H9 (cell line): ENCODE results near the gene ABCB11. TPM values are rescaled to one million over a fixed set of nuclear protein-coding genes. Genes with fewer than 3 reads are reported as not detected.

ENCODE experiments used
- DNase-seq: peaks from one replicate; pipeline ENCODE4 v3.0.0-alpha.2; 2017
- H2AFZ ChIP-seq: one replicate; pipeline ENCODE4 v1.6.1; 2013; ENCODE audit warnings: mild to moderate bottlenecking, low read length, control low read depth, moderate library complexity
- H2AK5ac ChIP-seq: 2 replicates; pipeline ENCODE4 v1.6.1; 2013; ENCODE audit warnings: low read length, control low read depth, mixed read lengths; ENCODE audit not compliant: insufficient read length
- H2BK120ac ChIP-seq: one replicate; pipeline ENCODE4 v1.6.1; 2013; ENCODE audit warnings: low read depth, mild to moderate bottlenecking, low read length, control low read depth, inconsistent platforms; ENCODE audit not compliant: poor library complexity, severe bottlenecking
- H2BK12ac ChIP-seq: 2 replicates; pipeline ENCODE4 v1.6.1; 2013; ENCODE audit warnings: low read length, control low read depth, mixed read lengths, low read depth; ENCODE audit not compliant: insufficient read length
- H2BK15ac ChIP-seq: 2 replicates; pipeline ENCODE4 v1.6.1; 2013; ENCODE audit warnings: low read depth, low read length, control low read depth
- H2BK20ac ChIP-seq: one replicate; pipeline ENCODE4 v1.6.1; 2013; ENCODE audit warnings: low read depth, mild to moderate bottlenecking, low read length, control low read depth, inconsistent platforms; ENCODE audit not compliant: poor library complexity, severe bottlenecking
- H2BK5ac ChIP-seq: 2 replicates; pipeline ENCODE4 v1.6.1; 2013; ENCODE audit warnings: low read length, control low read depth, mixed read lengths; ENCODE audit not compliant: insufficient read length
- H3K14ac ChIP-seq: 2 replicates; pipeline ENCODE4 v1.6.1; 2013; ENCODE audit warnings: low read length, control low read depth; ENCODE audit not compliant: insufficient read depth
- H3K18ac ChIP-seq: 2 replicates; pipeline ENCODE4 v1.6.1; 2013; ENCODE audit warnings: low read depth, mild to moderate bottlenecking, mixed read lengths, low read length, control low read depth; ENCODE audit not compliant: insufficient read length
- H3K23ac ChIP-seq: 2 replicates; pipeline ENCODE4 v1.6.1; 2013; ENCODE audit warnings: low read length, control low read depth, mixed read lengths, low read depth; ENCODE audit not compliant: insufficient read length
- H3K23me2 ChIP-seq: 2 replicates; pipeline ENCODE4 v1.6.1; 2013; ENCODE audit warnings: low read depth, mild to moderate bottlenecking, mixed read lengths, low read length, control low read depth; ENCODE audit not compliant: insufficient read length, poor library complexity, severe bottlenecking
- H3K27ac ChIP-seq: 2 replicates; pipeline ENCODE4 v1.5.1; 2013; ENCODE audit warnings: low read length, control low read depth, mixed read lengths, low read depth; ENCODE audit not compliant: insufficient read length
- H3K27me3 ChIP-seq: 2 replicates; pipeline ENCODE4 v1.6.1; 2013; ENCODE audit warnings: low read length, control low read depth, inconsistent platforms; ENCODE audit not compliant: insufficient read depth
- H3K4ac ChIP-seq: 2 replicates; pipeline ENCODE4 v1.6.1; 2013; ENCODE audit warnings: low read depth, mild to moderate bottlenecking, control low read depth, inconsistent platforms, low read length, moderate library complexity
- H3K4me1 ChIP-seq: 2 replicates; pipeline ENCODE4 v1.6.1; 2013; ENCODE audit warnings: low read length, control low read depth, inconsistent platforms; ENCODE audit not compliant: insufficient read depth
- H3K4me2 ChIP-seq: 2 replicates; pipeline ENCODE4 v1.6.1; 2013; ENCODE audit warnings: low read length, control low read depth, mixed read lengths; ENCODE audit not compliant: insufficient read length, insufficient read depth
- H3K56ac ChIP-seq: 2 replicates; pipeline ENCODE4 v1.6.1; 2013; ENCODE audit warnings: low read depth, mild to moderate bottlenecking, mixed read lengths, low read length, control low read depth; ENCODE audit not compliant: insufficient read length
- H3K79me1 ChIP-seq: 2 replicates; pipeline ENCODE4 v1.6.1; 2013; ENCODE audit warnings: low read depth, mild to moderate bottlenecking, moderate library complexity, low read length, control low read depth, inconsistent platforms; ENCODE audit not compliant: insufficient read depth, poor library complexity, severe bottlenecking
- H3K79me2 ChIP-seq: 2 replicates; pipeline ENCODE4 v1.6.1; 2013; ENCODE audit warnings: low read length, control low read depth, inconsistent platforms; ENCODE audit not compliant: insufficient read depth
- H3K9ac ChIP-seq: 2 replicates; pipeline ENCODE4 v1.6.1; 2013; ENCODE audit warnings: low read length, control low read depth, mixed read lengths; ENCODE audit not compliant: insufficient read length; ENCODE audit errors: extremely low read depth
- H3K9me3 ChIP-seq: one replicate; pipeline ENCODE4 v1.6.1; 2013; ENCODE audit warnings: low read depth, low read length, inconsistent platforms; ENCODE audit not compliant: control insufficient read depth
- H3T11ph ChIP-seq: one replicate; pipeline ENCODE4 v1.6.1; 2013; ENCODE audit warnings: mild to moderate bottlenecking, low read length, control low read depth, inconsistent platforms
- H4K20me1 ChIP-seq: one replicate; pipeline ENCODE4 v1.6.1; 2013; ENCODE audit not compliant: control insufficient read depth, insufficient read length, insufficient read depth
- H4K5ac ChIP-seq: 2 replicates; pipeline ENCODE4 v1.6.1; 2013; ENCODE audit warnings: low read depth, mild to moderate bottlenecking, mixed read lengths, low read length, control low read depth; ENCODE audit not compliant: insufficient read length
- H4K8ac ChIP-seq: replicated peaks from 2 replicates; pipeline ENCODE4 v1.6.1; 2013; ENCODE audit warnings: low read length, control low read depth, mixed read lengths, low read depth; ENCODE audit not compliant: insufficient read length
- H4K91ac ChIP-seq: 2 replicates; pipeline ENCODE4 v1.6.1; 2013; ENCODE audit warnings: low read depth, mild to moderate bottlenecking, moderate library complexity, mixed read lengths, low read length, control low read depth; ENCODE audit not compliant: insufficient read length
- H3K27ac Mint-ChIP-seq, 3 experiments: 2 replicates in 2 of 3; 3 replicates in 1 of 3; pipeline ENCODE4 v1.8.0; 2020 to 2021; ENCODE audit warnings: mixed read lengths in 3 of 3, mild to moderate bottlenecking in 1 of 3, moderate library complexity in 1 of 3
- H3K27me3 Mint-ChIP-seq: 2 replicates; pipeline ENCODE4 v1.8.0; 2021; ENCODE audit warnings: low read depth, mild to moderate bottlenecking, moderate library complexity, mixed read lengths
- H3K36me3 Mint-ChIP-seq, 3 experiments: 2 replicates in 2 of 3; 3 replicates in 1 of 3; pipeline ENCODE4 v1.8.0; 2020 to 2021; ENCODE audit warnings: low read depth in 3 of 3, mixed read lengths in 3 of 3; ENCODE audit not compliant: insufficient read depth in 1 of 3
- H3K4me1 Mint-ChIP-seq, 2 experiments: 2 replicates each; pipeline ENCODE4 v1.8.0; 2020; ENCODE audit warnings: mixed read lengths in 2 of 2
- H3K4me3 Mint-ChIP-seq, 2 experiments: 2 replicates in 1 of 2; 3 replicates in 1 of 2; pipeline ENCODE4 v1.8.0; 2020 to 2021; ENCODE audit warnings: mild to moderate bottlenecking in 2 of 2, mixed read lengths in 2 of 2, moderate library complexity in 1 of 2
- H3K9me3 Mint-ChIP-seq, 2 experiments: 2 replicates in 1 of 2; 3 replicates in 1 of 2; pipeline ENCODE4 v1.8.0; 2020; ENCODE audit warnings: mild to moderate bottlenecking in 2 of 2, mixed read lengths in 2 of 2, moderate library complexity in 1 of 2
- WGBS: extraction: QIAGEN DNeasy Blood & Tissue Kit; methylation state at CpG from one replicate; pipeline ENCODE4 v1.1.7; 2013; ENCODE audit warnings: missing lambda C conversion rate, low lambda C conversion rate, mixed read lengths; ENCODE audit not compliant: insufficient read length; ENCODE audit errors: extremely low coverage; 5-methylcytosine and 5-hydroxymethylcytosine counted together
- total RNA-seq: library from RNA; stranded (reverse); gene quantifications from 2 replicates; pipeline ENCODE4 v1.2.1, GENCODE V29; 2021
- TF ChIP-seq, protein P1 (sequence below): fragments of 200-600 bp; sonication (generic); conservative IDR thresholded peaks from 3 replicates; pipeline ENCODE4 v1.8.0; 2021; ENCODE audit warnings: antibody characterized with exemption, mild to moderate bottlenecking

The ABCB11 gene
- total RNA-seq, 1 experiment from 2014 or later, result not detected

DNA sequence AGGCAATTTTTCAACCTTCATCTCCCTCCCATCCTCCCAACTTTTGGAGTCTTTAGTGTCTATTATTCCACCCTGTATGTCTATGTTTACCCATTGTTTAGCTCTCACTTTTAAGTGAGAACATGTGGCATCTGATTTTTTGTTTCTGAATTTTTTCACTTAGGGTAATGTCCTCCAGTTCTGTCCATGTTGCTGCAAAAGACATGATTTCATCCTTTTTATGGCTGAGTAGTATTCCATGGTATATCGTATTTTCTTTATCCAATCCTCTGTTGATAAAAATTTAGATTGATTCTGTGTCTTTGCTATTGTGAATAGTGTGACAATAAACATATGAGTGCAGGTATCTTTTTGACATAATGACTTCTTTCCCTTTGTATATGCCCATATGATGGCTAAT is 81.8 kb downstream of the ABCB11 start:
- H3K9me3 Mint-ChIP-seq, result peaks cover 13% of the 10 kb centered on the region in 2 experiments
- Histone ChIP-seq H2AFZ (no peak overlapping the region), H2BK20ac (no peak overlapping the region), H3K79me2 (no peaks in the 10 kb centered on the region), H3K23ac (no peak overlapping the region), H3K4me2 (no peak overlapping the region), H3K9ac (no peak overlapping the region), H3K9me3 (no peaks in the 10 kb centered on the region), H2AK5ac (no peak overlapping the region), H2BK120ac (no peak overlapping the region), H3K56ac (no peak overlapping the region), H4K91ac (no peak overlapping the region), H3K4me1 (no peaks in the 10 kb centered on the region), H3K79me1 (no peaks in the 10 kb centered on the region), H3K18ac (no peak overlapping the region), H4K8ac (no peak overlapping the region), H2BK15ac (no peak overlapping the region), H3K23me2 (no peaks in the 10 kb centered on the region), H2BK12ac (no peak overlapping the region), H3K27me3 (no peaks in the 10 kb centered on the region), H4K20me1 (no peaks in the 10 kb centered on the region), H3K27ac (no peak overlapping the region), H3K4ac (no peak overlapping the region), H4K5ac (no peak overlapping the region), H2BK5ac (no peak overlapping the region), H3K14ac (no peak overlapping the region), H3T11ph (no peak overlapping the region)
- TF ChIP-seq, protein P1, sequence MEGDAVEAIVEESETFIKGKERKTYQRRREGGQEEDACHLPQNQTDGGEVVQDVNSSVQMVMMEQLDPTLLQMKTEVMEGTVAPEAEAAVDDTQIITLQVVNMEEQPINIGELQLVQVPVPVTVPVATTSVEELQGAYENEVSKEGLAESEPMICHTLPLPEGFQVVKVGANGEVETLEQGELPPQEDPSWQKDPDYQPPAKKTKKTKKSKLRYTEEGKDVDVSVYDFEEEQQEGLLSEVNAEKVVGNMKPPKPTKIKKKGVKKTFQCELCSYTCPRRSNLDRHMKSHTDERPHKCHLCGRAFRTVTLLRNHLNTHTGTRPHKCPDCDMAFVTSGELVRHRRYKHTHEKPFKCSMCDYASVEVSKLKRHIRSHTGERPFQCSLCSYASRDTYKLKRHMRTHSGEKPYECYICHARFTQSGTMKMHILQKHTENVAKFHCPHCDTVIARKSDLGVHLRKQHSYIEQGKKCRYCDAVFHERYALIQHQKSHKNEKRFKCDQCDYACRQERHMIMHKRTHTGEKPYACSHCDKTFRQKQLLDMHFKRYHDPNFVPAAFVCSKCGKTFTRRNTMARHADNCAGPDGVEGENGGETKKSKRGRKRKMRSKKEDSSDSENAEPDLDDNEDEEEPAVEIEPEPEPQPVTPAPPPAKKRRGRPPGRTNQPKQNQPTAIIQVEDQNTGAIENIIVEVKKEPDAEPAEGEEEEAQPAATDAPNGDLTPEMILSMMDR, result no peak
- H3K4me3 Mint-ChIP-seq, result no peak overlapping the region
- H3K27me3 Mint-ChIP-seq, result no peaks in the 10 kb centered on the region
- H3K36me3 Mint-ChIP-seq, result peaks cover 0 to 11% (median 0%) of the 10 kb centered on the region in 3 experiments; a peak in 1 of 7 replicates
- 0 out of 4 replicates have a peak, but pooled peaks cover 0 to 2% of the 10 kb centered on the region in 2 experiments for H3K4me1 Mint-ChIP-seq
- no CpG with 5 or more reads among the region's 1 CpG for WGBS
- no peak overlapping the region for H3K27ac Mint-ChIP-seq
- DNase-seq, result no peak
